OCI-LY7 (cell line): Measurements from ENCODE around the gene TARP.

Experiments used
- CTCF ChIP-seq: fragments of 200-600 bp; sonication (generic); conservative IDR thresholded peaks from 2 replicates; pipeline ENCODE4 v1.5.1; 2014; ENCODE audit warnings: mild to moderate bottlenecking, antibody characterized with exemption, low read length, moderate library complexity, mixed read lengths
- EZH2phosphoT487 ChIP-seq: fragments of 200-600 bp; sonication (generic); IDR thresholded peaks from 2 replicates; pipeline ENCODE4 v1.6.1; 2018; ENCODE audit warnings: low read depth, borderline replicate concordance, mild to moderate bottlenecking, mixed run types, antibody characterized with exemption, low read length, moderate library complexity, mixed read lengths

GRCh38 chr7:38296059-38296857, 22.8 kb upstream of the TARP start:
- TF ChIP-seq EZH2phosphoT487 (no peak), CTCF (no peak)
